ENCODE data around the gene SSR4. TPM values are rescaled to one million over a fixed set of nuclear protein-coding genes. Genes with fewer than 3 reads are reported as not detected.

Gene SSR4
- total and polyA plus RNA-seq, 2 donors (not counting 1 experiment from before 2014, with no cell fraction given): 134 to 297 TPM

DNA sequence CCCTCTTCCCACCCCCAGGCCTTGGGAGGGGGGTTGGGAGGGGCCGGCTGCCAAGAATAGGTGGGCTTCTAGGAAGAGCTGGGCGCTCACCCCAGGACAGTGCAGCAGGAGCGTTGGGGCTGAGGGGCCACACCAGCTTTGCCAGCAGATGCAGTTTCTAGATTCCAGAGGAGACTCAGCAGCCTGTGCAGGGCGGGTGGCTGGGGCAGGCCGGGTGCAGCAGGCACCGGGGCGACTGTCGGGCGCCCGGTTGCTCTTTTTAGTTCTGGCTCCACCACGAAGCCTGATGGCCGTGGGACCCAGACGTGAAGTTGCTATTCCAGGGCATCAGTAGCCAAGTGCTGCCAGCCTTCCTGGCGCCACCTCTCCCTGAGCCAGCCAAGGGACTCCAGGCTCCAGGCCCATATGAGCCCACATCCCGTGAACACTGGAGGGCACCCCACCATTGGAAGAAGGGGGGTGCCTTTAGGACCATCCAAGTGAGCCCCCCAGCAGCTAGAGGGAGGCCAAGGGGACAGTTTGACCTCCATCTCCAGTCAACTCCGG lies 5.8 kb downstream of the SSR4 start:
- H3K4me1 Mint-ChIP-seq: peaks cover 10% of the 10 kb centered on the region
- Histone ChIP-seq H4K20me1 (ENCODE audit: control insufficient read depth, insufficient read depth, low read length, poor library complexity, severe bottlenecking) (peaks cover 8% of the 10 kb centered on the region), H3K4me3 (ENCODE audit: control extremely low read depth in 1 of 5, extremely low read depth in 1 of 5, insufficient read depth in 1 of 5, low read depth in 2 of 5, low read length in 4 of 5) (no peak overlapping the region), H2AFZ (ENCODE audit: insufficient read depth, low read depth, low read length, poor library complexity, severe bottlenecking) (no peak overlapping the region), H3K79me2 (ENCODE audit: control insufficient read depth, insufficient read depth, low read length) (peaks cover 18% of the 10 kb centered on the region), H3K27ac (ENCODE audit: low read length in 2 of 2) (no peak overlapping the region), H3K4me1 (ENCODE audit: control insufficient read depth in 2 of 2, insufficient read depth in 2 of 2, low read length in 2 of 2) (peaks cover 6 to 9% of the 10 kb centered on the region in 2 donors), H3K27me3 (replicated peaks in 1 of 4; ENCODE audit: control extremely low read depth in 1 of 4, control insufficient read depth in 3 of 4, insufficient read depth in 4 of 4, low read length in 3 of 4) (no peaks in the 10 kb centered on the region), H3K4me2 (replicated peaks; ENCODE audit: low read depth, low read length, poor library complexity, severe bottlenecking) (no peak overlapping the region), H3K36me3 (replicated peaks in 1 of 2; ENCODE audit: control extremely low read depth in 1 of 2, control insufficient read depth in 1 of 2, extremely low read depth in 1 of 2, insufficient read depth in 2 of 2, low read length in 1 of 2) (peaks cover 0 to 15% of the 10 kb centered on the region in 2 experiments), H3K9ac (ENCODE audit: low read length) (no peak overlapping the region), H3K9me3 (ENCODE audit: control extremely low read depth in 1 of 3, control insufficient read depth in 2 of 3, insufficient read depth in 1 of 3, low read length in 2 of 3) (no peaks in the 10 kb centered on the region)
- no peak for DNase-seq
- WGBS (ENCODE audit: insufficient coverage): 83% methylated on average over 11 of the region's 16 CpGs
- intact Hi-C loops (cut with micrococcal nuclease): no loop called here
- H3K9me3 Mint-ChIP-seq (ENCODE audit: insufficient read depth): no peaks in the 10 kb centered on the region
- H3K27ac Mint-ChIP-seq: no peak overlapping the region
- POLR2A ChIA-PET: interaction anchor here (0.6 kb wide), 1 partner anchor 100 kb away, joined by 4 read pairs; no protein-coding TSS in a partner anchor
- no peaks in the 10 kb centered on the region for H3K27me3 Mint-ChIP-seq
- CTCF ChIA-PET: no interaction called here
- H3K4me3 Mint-ChIP-seq: no peak overlapping the region
- no peak for ATAC-seq (ENCODE audit: low read depth)
- TF ChIP-seq, protein P1, sequence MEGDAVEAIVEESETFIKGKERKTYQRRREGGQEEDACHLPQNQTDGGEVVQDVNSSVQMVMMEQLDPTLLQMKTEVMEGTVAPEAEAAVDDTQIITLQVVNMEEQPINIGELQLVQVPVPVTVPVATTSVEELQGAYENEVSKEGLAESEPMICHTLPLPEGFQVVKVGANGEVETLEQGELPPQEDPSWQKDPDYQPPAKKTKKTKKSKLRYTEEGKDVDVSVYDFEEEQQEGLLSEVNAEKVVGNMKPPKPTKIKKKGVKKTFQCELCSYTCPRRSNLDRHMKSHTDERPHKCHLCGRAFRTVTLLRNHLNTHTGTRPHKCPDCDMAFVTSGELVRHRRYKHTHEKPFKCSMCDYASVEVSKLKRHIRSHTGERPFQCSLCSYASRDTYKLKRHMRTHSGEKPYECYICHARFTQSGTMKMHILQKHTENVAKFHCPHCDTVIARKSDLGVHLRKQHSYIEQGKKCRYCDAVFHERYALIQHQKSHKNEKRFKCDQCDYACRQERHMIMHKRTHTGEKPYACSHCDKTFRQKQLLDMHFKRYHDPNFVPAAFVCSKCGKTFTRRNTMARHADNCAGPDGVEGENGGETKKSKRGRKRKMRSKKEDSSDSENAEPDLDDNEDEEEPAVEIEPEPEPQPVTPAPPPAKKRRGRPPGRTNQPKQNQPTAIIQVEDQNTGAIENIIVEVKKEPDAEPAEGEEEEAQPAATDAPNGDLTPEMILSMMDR (IDR thresholded peaks at IDR 0.05): no peak
- no peak for TF ChIP-seq EZH2 (IDR thresholded peaks at IDR 0.05; ENCODE audit: borderline replicate concordance, insufficient read depth, low read depth, low read length, poor library complexity, severe bottlenecking)

DNA sequence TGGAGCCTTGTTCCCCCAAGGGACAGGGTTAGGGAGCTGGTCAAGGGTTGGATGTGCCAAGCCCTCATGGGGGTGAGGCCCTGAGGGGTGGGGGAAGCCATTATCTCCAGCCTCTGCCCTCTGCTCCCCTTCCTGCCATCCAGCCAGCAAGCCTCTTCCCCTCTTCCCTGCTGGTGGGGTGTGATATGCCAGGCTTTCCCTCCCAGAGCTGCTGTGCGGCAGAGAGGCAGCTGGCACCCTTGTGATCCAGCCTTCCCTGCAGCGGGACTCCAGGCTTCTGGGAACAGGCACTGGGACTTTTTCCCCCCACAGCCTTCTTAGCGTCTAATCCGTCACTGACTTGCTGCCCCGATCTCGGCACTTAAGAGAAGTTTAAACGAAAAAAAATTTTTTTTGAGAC lies 6.3 kb downstream of the SSR4 start:
- DNase-seq (no peak), ATAC-seq (ENCODE audit: low read depth) (no peak)
- H3K4me1 ChIP-seq (ENCODE audit: control insufficient read depth in 2 of 2, insufficient read depth in 2 of 2, low read length in 2 of 2): peaks cover 1 to 4% of the 10 kb centered on the region in 2 donors
- 97% methylated on average over 5 of the region's 7 CpGs for WGBS (ENCODE audit: insufficient coverage)
- Mint-ChIP-seq H3K4me3 (no peak overlapping the region), H3K4me1 (peaks cover 8% of the 10 kb centered on the region), H3K27me3 (no peaks in the 10 kb centered on the region), H3K27ac (no peak overlapping the region), H3K9me3 (ENCODE audit: insufficient read depth) (no peaks in the 10 kb centered on the region)
- no peak overlapping the region for H3K4me2 ChIP-seq (replicated peaks; ENCODE audit: low read depth, low read length, poor library complexity, severe bottlenecking)
- intact Hi-C loops (cut with micrococcal nuclease): no loop called here
- ChIA-PET POLR2A (interaction anchor here (0.6 kb wide), 1 partner anchor 100 kb away, joined by 4 read pairs; no protein-coding TSS in a partner anchor), CTCF (no interaction called here)
- no peak overlapping the region for H3K4me3 ChIP-seq (ENCODE audit: control extremely low read depth in 1 of 5, extremely low read depth in 1 of 5, insufficient read depth in 1 of 5, low read depth in 2 of 5, low read length in 4 of 5)
- peaks cover 0 to 15% of the 10 kb centered on the region in 2 experiments for H3K36me3 ChIP-seq (replicated peaks in 1 of 2; ENCODE audit: control extremely low read depth in 1 of 2, control insufficient read depth in 1 of 2, extremely low read depth in 1 of 2, insufficient read depth in 2 of 2, low read length in 1 of 2)
- H3K9me3 ChIP-seq (ENCODE audit: control extremely low read depth in 1 of 3, control insufficient read depth in 2 of 3, insufficient read depth in 1 of 3, low read length in 2 of 3): no peaks in the 10 kb centered on the region
- H2AFZ ChIP-seq (ENCODE audit: insufficient read depth, low read depth, low read length, poor library complexity, severe bottlenecking): no peak overlapping the region
- TF ChIP-seq EZH2 (IDR thresholded peaks at IDR 0.05; ENCODE audit: borderline replicate concordance, insufficient read depth, low read depth, low read length, poor library complexity, severe bottlenecking): no peak
- TF ChIP-seq, protein P1 (IDR thresholded peaks at IDR 0.05): no peak
- peaks cover 6% of the 10 kb centered on the region for H4K20me1 ChIP-seq (ENCODE audit: control insufficient read depth, insufficient read depth, low read length, poor library complexity, severe bottlenecking)
- H3K27me3 ChIP-seq (replicated peaks in 1 of 4; ENCODE audit: control extremely low read depth in 1 of 4, control insufficient read depth in 3 of 4, insufficient read depth in 4 of 4, low read length in 3 of 4): no peaks in the 10 kb centered on the region
- peaks cover 13% of the 10 kb centered on the region for H3K79me2 ChIP-seq (ENCODE audit: control insufficient read depth, insufficient read depth, low read length)
- H3K27ac ChIP-seq (ENCODE audit: low read length in 2 of 2): no peak overlapping the region
- no peak overlapping the region for H3K9ac ChIP-seq (ENCODE audit: low read length)

Measured in B cell (primary cell).